Measurements from ENCODE around the gene HS3ST1.

Gene HS3ST1

GRCh38 chr4:11436084-11436483 is 7.4 kb upstream of the HS3ST1 start:
- no peak overlapping the region for H3K4me3 ChIP-seq (ENCODE audit: low read depth in 1 of 5, low read length in 5 of 5)
- H3K9ac ChIP-seq (ENCODE audit: low read length in 5 of 5) = no peak overlapping the region
- peaks cover 0 to 15% (median 0%) of the 10 kb centered on the region in 5 donors for H3K4me1 ChIP-seq (ENCODE audit: control insufficient read depth in 5 of 5, insufficient read depth in 5 of 5, low read length in 5 of 5)
- H3K27me3 ChIP-seq (ENCODE audit: control insufficient read depth in 5 of 5, insufficient read depth in 4 of 5, low read length in 5 of 5) = no peaks in the 10 kb centered on the region
- no peak overlapping the region for H3K27ac ChIP-seq (ENCODE audit: low read depth, low read length)
- no peaks in the 10 kb centered on the region for H3K9me3 ChIP-seq (ENCODE audit: control insufficient read depth in 5 of 5, low read length in 5 of 5)
- H3K36me3 ChIP-seq (ENCODE audit: control insufficient read depth in 5 of 5, insufficient read depth in 5 of 5, low read length in 5 of 5) = no peaks in the 10 kb centered on the region

GRCh38 chr4:11435557-11435956 is 6.9 kb upstream of the HS3ST1 start:
- peaks cover 0 to 15% (median 0%) of the 10 kb centered on the region in 5 donors for H3K4me1 ChIP-seq (ENCODE audit: control insufficient read depth in 5 of 5, insufficient read depth in 5 of 5, low read length in 5 of 5)
- H3K27ac ChIP-seq (ENCODE audit: low read depth, low read length) = no peak overlapping the region
- no peaks in the 10 kb centered on the region for H3K27me3 ChIP-seq (ENCODE audit: control insufficient read depth in 5 of 5, insufficient read depth in 4 of 5, low read length in 5 of 5)
- no peak overlapping the region for H3K4me3 ChIP-seq (ENCODE audit: low read depth in 1 of 5, low read length in 5 of 5)
- no peaks in the 10 kb centered on the region for H3K9me3 ChIP-seq (ENCODE audit: control insufficient read depth in 5 of 5, low read length in 5 of 5)
- H3K9ac ChIP-seq (ENCODE audit: low read length in 5 of 5) = no peak overlapping the region
- no peaks in the 10 kb centered on the region for H3K36me3 ChIP-seq (ENCODE audit: control insufficient read depth in 5 of 5, insufficient read depth in 5 of 5, low read length in 5 of 5)

GRCh38 chr4:11431111-11431510 is 2.4 kb upstream of the HS3ST1 start:
- H3K9ac ChIP-seq (ENCODE audit: low read length in 5 of 5) = no peak overlapping the region
- no peaks in the 10 kb centered on the region for H3K9me3 ChIP-seq (ENCODE audit: control insufficient read depth in 5 of 5, low read length in 5 of 5)
- no peak overlapping the region for H3K27ac ChIP-seq (ENCODE audit: low read depth, low read length)
- H3K27me3 ChIP-seq (ENCODE audit: control insufficient read depth in 5 of 5, insufficient read depth in 4 of 5, low read length in 5 of 5) = peaks cover 9 to 19% (median 18%) of the 10 kb centered on the region in 5 donors
- H3K4me3 ChIP-seq (ENCODE audit: low read depth in 1 of 5, low read length in 5 of 5) = no peak overlapping the region
- H3K4me1 ChIP-seq (ENCODE audit: control insufficient read depth in 5 of 5, insufficient read depth in 5 of 5, low read length in 5 of 5) = peaks cover 0 to 34% (median 19%) of the 10 kb centered on the region in 5 donors
- no peaks in the 10 kb centered on the region for H3K36me3 ChIP-seq (ENCODE audit: control insufficient read depth in 5 of 5, insufficient read depth in 5 of 5, low read length in 5 of 5)

GRCh38 chr4:11430536-11430935 is 1.8 kb upstream of the HS3ST1 start:
- Histone ChIP-seq H3K36me3 (ENCODE audit: control insufficient read depth in 5 of 5, insufficient read depth in 5 of 5, low read length in 5 of 5) (no peaks in the 10 kb centered on the region), H3K27me3 (ENCODE audit: control insufficient read depth in 5 of 5, insufficient read depth in 4 of 5, low read length in 5 of 5) (peaks cover 9 to 19% (median 18%) of the 10 kb centered on the region in 5 donors), H3K4me3 (ENCODE audit: low read depth in 1 of 5, low read length in 5 of 5) (no peak overlapping the region), H3K9ac (ENCODE audit: low read length in 5 of 5) (no peak overlapping the region), H3K9me3 (ENCODE audit: control insufficient read depth in 5 of 5, low read length in 5 of 5) (no peaks in the 10 kb centered on the region), H3K27ac (ENCODE audit: low read depth, low read length) (no peak overlapping the region), H3K4me1 (ENCODE audit: control insufficient read depth in 5 of 5, insufficient read depth in 5 of 5, low read length in 5 of 5) (peaks cover 0 to 28% (median 19%) of the 10 kb centered on the region in 5 donors)

- Histone ChIP-seq H3K9me3 (ENCODE audit: control insufficient read depth in 5 of 5, low read length in 5 of 5) (no peaks in the 10 kb centered on the region), H3K4me1 (ENCODE audit: control insufficient read depth in 5 of 5, insufficient read depth in 5 of 5, low read length in 5 of 5) (peaks cover 0 to 25% (median 19%) of the 10 kb centered on the region in 5 donors), H3K4me3 (ENCODE audit: low read depth in 1 of 5, low read length in 5 of 5) (peak overlapping the region in 3 of 5 donors; percentile 70 to 72 (median 71)), H3K27me3 (ENCODE audit: control insufficient read depth in 5 of 5, insufficient read depth in 4 of 5, low read length in 5 of 5) (peaks cover 9 to 19% (median 18%) of the 10 kb centered on the region in 5 donors), H3K9ac (ENCODE audit: low read length in 5 of 5) (peak overlapping the region in 1 of 5 donors; percentile 62), H3K36me3 (ENCODE audit: control insufficient read depth in 5 of 5, insufficient read depth in 5 of 5, low read length in 5 of 5) (no peaks in the 10 kb centered on the region), H3K27ac (ENCODE audit: low read depth, low read length) (no peak overlapping the region)
Observed at GRCh38 chr4:11429699-11430045, 978 bp upstream of the HS3ST1 start.

GRCh38 chr4:11428899-11429698 is 405 bp upstream of the HS3ST1 start:
- Histone ChIP-seq H3K27me3 (ENCODE audit: control insufficient read depth in 5 of 5, insufficient read depth in 4 of 5, low read length in 5 of 5) (peaks cover 9 to 19% (median 18%) of the 10 kb centered on the region in 5 donors), H3K4me3 (ENCODE audit: low read depth in 1 of 5, low read length in 5 of 5) (peak overlapping the region; percentile 70 to 74 (median 72)), H3K9ac (ENCODE audit: low read length in 5 of 5) (peak overlapping the region in 3 of 5 donors; percentile 62 to 68 (median 62)), H3K27ac (ENCODE audit: low read depth, low read length) (no peak overlapping the region), H3K36me3 (ENCODE audit: control insufficient read depth in 5 of 5, insufficient read depth in 5 of 5, low read length in 5 of 5) (no peaks in the 10 kb centered on the region), H3K4me1 (ENCODE audit: control insufficient read depth in 5 of 5, insufficient read depth in 5 of 5, low read length in 5 of 5) (peaks cover 0 to 25% (median 19%) of the 10 kb centered on the region in 5 donors), H3K9me3 (ENCODE audit: control insufficient read depth in 5 of 5, low read length in 5 of 5) (no peaks in the 10 kb centered on the region)

- peaks cover 0 to 25% (median 19%) of the 10 kb centered on the region in 5 donors for H3K4me1 ChIP-seq (ENCODE audit: control insufficient read depth in 5 of 5, insufficient read depth in 5 of 5, low read length in 5 of 5)
- no peak overlapping the region for H3K27ac ChIP-seq (ENCODE audit: low read depth, low read length)
- no peaks in the 10 kb centered on the region for H3K9me3 ChIP-seq (ENCODE audit: control insufficient read depth in 5 of 5, low read length in 5 of 5)
- H3K4me3 ChIP-seq (ENCODE audit: low read depth in 1 of 5, low read length in 5 of 5) = peak overlapping the region in 4 of 5 donors; percentile 32 to 74 (median 71)
- no peak overlapping the region for H3K9ac ChIP-seq (ENCODE audit: low read length in 5 of 5)
- H3K27me3 ChIP-seq (ENCODE audit: control insufficient read depth in 5 of 5, insufficient read depth in 4 of 5, low read length in 5 of 5) = peaks cover 9 to 19% (median 18%) of the 10 kb centered on the region in 5 donors
- H3K36me3 ChIP-seq (ENCODE audit: control insufficient read depth in 5 of 5, insufficient read depth in 5 of 5, low read length in 5 of 5) = no peaks in the 10 kb centered on the region
Observed at GRCh38 chr4:11427121-11427996, 1.3 kb downstream of the HS3ST1 start.

- Histone ChIP-seq H3K4me1 (ENCODE audit: control insufficient read depth in 5 of 5, insufficient read depth in 5 of 5, low read length in 5 of 5) (peaks cover 0 to 25% (median 19%) of the 10 kb centered on the region in 5 donors), H3K9ac (ENCODE audit: low read length in 5 of 5) (no peak overlapping the region), H3K4me3 (ENCODE audit: low read depth in 1 of 5, low read length in 5 of 5) (no peak overlapping the region)
Observed at GRCh38 chr4:11426731-11427120, 2.0 kb downstream of the HS3ST1 start.

GRCh38 chr4:11426003-11426402 is 2.7 kb downstream of the HS3ST1 start:
- no peaks in the 10 kb centered on the region for H3K36me3 ChIP-seq (ENCODE audit: control insufficient read depth in 5 of 5, insufficient read depth in 5 of 5, low read length in 5 of 5)
- H3K4me1 ChIP-seq (ENCODE audit: control insufficient read depth in 5 of 5, insufficient read depth in 5 of 5, low read length in 5 of 5) = peaks cover 0 to 25% (median 19%) of the 10 kb centered on the region in 5 donors
- no peak overlapping the region for H3K9ac ChIP-seq (ENCODE audit: low read length in 5 of 5)
- no peak overlapping the region for H3K4me3 ChIP-seq (ENCODE audit: low read depth in 1 of 5, low read length in 5 of 5)
- H3K9me3 ChIP-seq (ENCODE audit: control insufficient read depth in 5 of 5, low read length in 5 of 5) = no peaks in the 10 kb centered on the region
- H3K27me3 ChIP-seq (ENCODE audit: control insufficient read depth in 5 of 5, insufficient read depth in 4 of 5, low read length in 5 of 5) = peaks cover 9 to 19% (median 18%) of the 10 kb centered on the region in 5 donors
- no peak overlapping the region for H3K27ac ChIP-seq (ENCODE audit: low read depth, low read length)

More at GRCh38 chr4:11426731-11427120, 2.0 kb downstream of the HS3ST1 start:
- H3K27ac ChIP-seq (ENCODE audit: low read depth, low read length) = no peak overlapping the region
- no peaks in the 10 kb centered on the region for H3K9me3 ChIP-seq (ENCODE audit: control insufficient read depth in 5 of 5, low read length in 5 of 5)
- H3K27me3 ChIP-seq (ENCODE audit: control insufficient read depth in 5 of 5, insufficient read depth in 4 of 5, low read length in 5 of 5) = peaks cover 9 to 19% (median 18%) of the 10 kb centered on the region in 5 donors
- no peaks in the 10 kb centered on the region for H3K36me3 ChIP-seq (ENCODE audit: control insufficient read depth in 5 of 5, insufficient read depth in 5 of 5, low read length in 5 of 5)

All from subcutaneous abdominal adipose tissue (tissue), 5 donors.